ENCODE results near the gene RAB8A.
"Not testable (repeated sequence)": the region's sequence is repeated elsewhere in the genome, so short reads cannot be mapped to it uniquely, and the experiment has no call there.

Gene RAB8A

DNA sequence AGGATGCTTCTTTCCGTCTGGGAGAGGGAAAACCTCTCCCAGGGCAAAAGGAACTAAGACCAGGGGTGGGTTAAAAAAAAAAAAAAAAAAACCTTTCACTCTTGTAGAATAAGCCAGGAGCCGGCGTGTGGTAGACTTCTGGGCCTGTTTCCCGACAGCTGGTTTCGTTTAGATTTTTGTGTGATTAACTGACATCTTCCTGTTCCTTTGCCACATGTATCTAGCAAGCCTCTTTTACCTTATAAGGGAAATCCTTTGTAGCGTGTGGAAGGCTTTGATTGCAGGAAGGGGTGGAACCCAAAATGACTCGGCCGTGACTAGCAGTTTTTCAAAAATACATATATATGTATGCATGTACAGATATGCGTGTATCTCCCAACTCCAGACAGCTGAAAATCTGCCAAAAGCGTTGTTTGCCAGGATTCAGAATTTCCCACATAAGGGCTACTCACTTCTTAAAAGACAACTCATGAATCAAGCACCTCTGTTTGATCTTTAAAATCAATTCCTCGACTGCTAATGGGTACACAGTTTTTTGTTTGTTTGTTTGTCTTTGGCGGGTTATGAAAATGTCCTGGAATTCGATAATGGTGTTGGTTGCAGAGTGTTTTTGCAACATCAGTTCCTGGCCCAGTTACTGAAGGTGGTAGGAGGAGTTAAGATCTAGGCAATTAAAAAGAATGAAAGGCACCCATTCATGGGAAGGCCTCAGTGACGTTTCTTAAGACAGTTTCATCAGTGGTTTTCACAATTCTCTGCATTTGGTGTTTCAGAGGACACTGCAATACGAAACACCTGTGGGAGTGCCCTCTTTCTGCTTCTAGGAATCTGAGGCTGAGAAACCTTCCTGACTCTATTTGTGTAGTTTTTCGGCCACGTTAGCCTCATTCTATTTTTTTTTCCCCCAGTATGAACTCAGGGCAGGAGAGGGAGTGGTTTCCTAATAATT lies 32.7 kb upstream of the RAB8A start:
- peak; percentile 53 for DNase-seq

DNA sequence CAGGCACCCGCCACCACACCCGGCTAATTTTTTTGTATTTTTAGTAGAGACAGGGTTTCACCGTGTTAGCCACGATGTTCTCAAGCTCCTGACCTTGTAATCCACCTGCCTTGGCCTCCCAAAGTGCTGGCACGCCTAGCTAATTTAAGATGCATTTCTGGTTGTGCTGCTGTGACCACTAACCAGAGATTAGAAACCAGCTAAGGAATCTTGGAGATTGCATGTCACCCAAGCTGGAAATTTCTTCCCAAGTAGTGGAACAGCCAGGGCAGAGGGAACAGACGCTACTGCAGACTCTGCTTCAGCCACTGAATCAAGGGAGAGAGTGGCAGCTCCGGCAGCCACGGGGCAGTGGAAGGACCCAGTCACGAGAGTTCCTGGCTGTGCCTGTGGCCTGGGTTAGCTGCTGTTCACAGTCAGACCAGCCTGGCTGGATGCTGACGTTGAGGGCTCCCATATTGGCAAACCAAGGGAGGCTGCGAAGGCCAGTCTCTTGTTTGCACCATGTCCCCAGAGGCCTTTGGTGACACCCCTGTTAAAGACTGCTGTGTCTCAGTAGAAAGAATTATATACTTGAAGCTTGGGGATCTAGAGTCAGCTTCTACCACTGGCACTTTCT lies 27.5 kb upstream of the RAB8A start:
- no peak for DNase-seq

DNA sequence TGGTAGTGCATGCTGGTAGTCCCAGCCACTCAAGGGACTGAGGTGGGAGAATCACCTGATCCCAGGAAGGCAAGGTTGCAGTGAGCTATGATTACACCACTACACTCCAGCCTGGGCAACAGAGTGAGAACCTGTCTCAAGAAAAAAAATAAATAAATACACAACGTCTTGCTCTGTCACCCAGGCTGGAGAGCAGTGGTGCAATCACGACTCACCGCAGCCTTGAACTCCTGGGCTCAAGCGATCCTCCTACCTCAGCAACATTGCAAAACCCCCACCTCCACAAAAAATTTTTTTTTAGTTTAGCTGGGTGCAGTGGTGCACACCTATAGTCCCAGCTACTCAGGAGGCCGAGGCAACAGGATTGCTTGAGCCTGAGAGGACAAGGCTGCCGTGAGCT lies 26.6 kb upstream of the RAB8A start:
- no peak for DNase-seq

DNA sequence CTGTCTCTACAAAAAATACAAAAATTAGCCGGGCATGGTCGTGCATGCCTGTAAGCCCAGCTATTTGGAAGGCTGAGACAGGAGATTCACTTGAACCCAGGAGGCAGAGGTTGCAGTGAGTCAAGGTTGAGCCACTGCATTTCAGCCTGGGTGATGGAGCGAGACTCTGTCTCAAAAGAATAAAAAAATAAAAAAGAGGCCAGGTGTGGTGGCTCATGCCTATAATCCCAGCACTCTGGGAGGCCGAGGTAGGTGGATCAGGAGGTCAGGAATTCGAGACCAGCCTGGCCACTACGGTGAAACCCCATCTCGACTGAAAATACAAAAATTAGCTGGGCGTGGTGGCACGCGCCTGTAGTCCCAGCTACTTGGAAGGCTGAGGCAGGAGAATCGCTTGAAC lies 24.3 kb upstream of the RAB8A start:
- not testable (repeated sequence) for DNase-seq

DNA sequence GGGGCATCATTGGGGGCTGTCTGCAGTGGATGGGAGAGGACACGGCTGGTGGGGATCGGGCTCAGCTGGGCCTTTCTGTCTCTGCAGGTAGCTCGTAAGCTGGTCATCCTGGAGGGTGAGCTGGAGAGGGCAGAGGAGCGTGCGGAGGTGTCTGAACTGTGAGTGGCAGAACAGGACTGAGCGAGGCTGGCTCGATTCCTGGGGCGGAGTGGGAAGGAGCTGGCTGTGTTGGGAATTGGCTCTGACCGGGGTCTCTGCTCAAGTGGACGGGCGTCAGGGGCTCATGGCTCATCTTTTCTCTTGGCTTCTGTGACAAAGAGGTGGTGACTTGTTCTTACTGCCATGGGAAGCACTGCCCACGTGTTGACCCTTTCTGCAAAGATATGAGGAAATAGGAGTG lies 23.7 kb upstream of the RAB8A start:
- no peak for DNase-seq

DNA sequence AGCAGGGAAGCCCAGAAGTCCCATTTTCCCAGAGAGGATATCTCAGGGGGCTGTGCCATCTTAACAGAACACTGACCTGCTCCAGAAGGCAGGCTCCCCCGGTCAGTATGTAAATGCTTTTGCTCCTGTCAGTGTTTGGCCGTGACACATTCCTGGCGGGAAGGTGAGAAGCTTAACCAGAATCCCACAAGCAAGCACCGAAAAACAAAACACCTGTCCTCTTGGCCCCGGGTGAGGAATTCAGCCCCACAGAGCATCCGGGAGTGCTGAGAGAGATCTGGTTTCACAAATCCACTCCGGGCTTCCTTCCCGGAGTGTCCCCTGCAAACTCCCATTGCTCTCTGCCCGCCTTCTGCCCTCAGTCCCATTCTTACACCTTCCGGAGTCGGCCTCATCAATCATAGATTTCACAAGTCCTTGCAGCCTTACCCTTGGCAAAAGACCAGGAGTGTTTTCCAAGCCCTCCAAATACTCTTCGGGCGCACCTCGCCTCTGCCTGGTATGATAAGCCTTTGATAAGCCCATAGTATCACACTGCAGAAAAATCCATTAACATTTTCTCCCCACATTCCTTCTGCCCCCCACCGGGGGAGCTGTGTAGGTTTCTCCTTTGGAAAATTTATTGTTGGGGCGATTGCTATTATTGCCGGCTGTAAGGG lies 23.2 kb upstream of the RAB8A start:
- no peak for DNase-seq

DNA sequence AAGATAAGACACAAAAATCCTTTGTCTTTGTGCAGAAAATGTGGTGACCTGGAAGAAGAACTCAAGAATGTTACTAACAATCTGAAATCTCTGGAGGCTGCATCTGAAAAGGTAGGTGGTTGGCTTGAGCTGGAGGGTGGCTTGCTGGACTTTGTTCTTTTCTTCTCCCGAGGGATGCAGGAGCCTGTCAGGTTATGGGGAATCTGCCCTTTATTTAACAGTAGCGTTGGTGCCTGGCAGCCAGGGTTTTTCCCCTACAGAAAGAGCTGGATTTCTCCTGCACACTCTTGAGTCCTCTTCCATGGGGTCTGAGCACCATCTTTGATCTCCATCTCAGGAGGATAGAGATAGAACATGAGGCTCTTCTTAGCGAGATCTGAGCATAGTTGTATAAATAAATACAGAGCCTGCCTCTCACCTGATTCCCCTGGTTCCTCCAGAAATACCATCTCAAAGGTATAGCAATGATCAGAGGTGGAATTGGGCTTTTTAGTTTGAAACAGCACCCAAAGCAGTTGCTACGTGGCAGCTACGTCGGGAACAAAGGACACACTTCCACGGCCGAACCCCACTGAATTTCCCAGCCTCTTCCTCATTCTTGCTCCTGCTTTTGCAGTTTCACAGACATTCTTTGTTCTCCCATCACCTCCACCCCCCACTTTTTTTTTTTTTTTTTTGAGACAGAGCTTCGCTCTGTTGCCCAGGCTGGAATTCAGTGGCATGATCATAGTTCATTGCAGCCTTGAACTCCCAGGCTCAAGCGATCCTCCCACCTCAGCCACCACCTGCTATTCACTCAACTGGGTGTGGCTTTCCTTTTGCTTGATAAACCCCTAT lies 22.5 kb upstream of the RAB8A start:
- no peak for DNase-seq

DNA sequence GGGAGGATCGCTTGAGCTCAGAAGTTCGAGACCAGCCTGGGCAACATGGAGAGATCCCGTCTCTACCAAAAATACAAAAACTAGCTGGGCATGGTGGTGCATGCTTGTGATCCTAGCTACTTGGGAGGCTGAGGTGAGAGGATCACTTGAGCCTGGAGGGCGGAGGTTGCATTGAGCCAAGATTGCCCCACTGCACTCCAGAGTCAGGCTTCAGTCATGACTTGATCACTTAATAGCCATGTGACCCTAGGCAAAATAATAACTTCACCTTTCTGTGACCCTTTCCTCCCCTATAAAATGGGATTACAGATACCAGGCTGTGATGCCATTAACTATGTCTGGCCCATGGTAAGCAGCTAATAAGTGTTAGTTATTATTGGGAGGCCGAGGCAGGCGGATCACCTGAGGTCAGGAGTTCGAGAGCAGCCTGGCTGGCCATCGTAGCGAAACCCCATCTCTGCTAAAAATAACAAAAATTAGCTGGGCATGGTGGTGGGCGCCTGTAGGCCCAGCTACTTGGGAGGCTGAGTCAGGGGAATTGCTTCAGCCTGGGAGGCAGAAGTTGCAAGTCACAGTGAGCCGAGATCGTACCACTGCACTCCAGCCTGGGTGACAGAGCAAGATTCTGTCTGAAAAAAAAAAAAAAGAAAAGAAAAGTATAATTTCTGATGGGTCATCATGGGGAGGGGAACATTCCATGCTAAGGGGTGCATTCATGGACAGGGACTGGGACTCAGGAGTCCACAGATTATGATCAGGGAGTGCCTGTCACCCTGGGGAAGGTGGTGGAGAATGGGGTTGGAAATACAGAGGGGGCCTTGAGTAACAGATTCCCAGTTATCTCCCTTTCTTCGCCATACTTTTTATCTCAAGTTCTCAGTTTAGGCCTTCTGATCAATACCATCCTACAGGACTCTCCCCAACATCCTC lies 19.9 kb upstream of the RAB8A start:
- DNase-seq, result no peak

DNA sequence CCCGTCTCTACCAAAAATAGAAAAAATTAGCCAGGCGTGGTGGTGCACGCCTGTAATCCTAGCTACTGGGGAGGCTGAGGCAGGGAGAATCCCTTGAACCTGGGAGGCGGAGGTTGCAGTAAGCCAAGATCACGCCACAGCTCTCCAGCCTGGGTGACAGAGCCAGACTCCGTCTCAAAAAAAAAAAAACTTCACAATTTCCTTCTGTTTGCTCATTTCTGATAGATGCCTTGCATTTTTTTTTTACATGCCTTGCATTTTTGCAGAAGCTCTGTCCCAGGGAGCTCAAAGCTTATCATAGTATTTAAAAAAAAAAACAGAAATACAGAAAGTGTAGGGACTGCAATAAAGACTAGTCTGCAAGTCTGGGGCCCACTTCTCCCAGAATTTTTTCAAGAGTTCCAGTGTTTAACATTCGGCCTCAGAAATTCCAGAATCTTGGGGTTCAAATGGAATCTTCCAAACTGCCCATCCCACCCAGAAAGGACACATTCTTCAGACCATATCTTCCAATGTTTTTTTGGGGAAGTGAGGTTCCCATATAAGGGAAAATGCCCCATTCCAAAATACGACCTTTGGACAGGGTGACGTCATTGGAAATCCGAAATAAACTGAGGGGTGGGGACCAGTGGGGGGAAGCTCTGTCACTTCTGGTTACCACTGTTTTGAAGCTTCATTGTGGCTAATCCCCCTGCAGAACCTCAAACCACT lies 17.2 kb upstream of the RAB8A start:
- no peak for DNase-seq

DNA sequence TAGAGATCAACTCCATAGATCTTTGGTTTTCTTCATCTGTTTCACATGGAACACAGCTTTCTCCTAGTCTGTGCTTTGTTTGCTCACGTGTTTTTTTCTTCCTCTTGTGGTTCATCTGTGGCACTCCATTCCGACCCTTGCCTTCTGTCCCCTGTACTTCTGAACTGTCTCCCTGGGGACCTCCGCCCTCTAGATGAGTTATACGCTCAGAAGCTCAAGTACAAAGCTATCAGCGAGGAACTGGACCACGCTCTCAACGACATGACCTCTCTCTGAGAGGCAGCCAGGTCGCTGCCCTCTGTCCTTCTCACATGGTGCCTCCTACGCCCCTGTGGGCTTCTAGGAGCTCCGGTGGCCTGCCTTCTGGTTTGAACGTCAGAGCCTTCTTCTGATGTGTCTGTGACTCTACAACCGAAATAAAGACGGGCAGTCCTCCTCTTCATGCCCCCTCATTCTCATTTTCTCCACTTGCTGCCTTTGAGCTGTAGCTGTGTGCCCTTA lies 16.6 kb upstream of the RAB8A start:
- DNase-seq, result no peak

DNA sequence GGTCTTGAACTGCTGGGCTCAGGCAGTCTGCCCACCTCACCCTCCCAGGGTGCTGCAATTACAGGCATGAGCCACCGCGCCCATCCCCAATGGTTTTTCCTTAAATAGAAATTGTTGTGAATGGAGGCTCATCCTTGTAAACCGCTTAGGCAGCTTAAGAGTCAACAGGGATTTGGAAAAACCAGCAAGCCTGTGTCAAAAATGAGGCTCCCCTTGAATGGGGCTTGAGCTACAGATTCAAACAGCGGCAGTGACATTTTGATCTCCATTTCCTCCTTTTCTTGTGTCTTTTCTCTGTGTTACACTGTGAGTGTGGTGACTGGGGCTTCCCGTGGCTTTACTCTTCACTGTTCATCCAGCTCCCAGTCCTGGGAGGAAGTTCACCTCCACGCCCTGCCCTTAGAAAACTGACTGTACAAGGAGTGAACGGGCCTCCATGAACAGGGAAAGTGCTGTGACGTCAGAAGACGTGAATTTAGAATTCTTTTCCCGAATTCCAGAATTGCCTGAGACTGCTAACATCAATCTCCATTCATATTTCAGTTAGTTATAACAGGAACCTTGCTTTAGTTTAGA lies 15.3 kb upstream of the RAB8A start:
- no peak for DNase-seq

DNA sequence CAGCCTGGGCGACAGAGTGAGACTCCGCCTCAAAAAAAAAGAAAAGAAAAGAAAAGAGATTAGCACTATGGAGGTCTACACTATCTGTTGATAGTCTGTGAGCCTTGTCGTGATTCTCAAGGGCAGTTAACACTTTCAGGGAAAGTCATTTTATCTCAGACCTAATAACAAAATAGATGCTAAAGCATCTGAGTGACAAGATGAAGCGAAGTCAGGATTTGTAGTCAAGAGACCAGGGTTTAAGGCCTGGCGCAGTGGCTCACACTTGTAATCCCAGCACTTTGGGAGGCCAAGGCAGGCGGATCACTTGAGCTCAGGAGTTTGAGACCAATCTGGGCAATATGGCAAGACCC lies 13.3 kb upstream of the RAB8A start:
- DNase-seq, result no peak

DNA sequence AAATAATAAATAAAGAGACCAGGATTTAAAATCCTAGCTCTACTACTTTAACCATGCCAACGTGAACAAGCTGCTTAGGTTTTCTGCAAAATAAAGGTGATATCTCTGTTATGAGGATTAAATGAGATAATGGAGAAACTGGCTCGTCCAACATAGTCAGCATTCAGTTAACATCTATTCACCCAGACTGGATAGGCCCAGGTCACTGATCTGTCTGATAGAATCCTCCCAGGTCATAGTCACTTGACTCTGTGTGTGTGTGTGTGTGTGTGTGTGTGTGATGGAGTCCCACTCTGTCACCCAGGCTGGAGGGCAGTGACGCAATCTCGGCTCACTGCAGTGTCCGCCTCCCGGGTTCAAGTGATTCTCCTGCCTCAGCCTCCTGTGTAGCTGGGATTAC lies 12.9 kb upstream of the RAB8A start:
- DNase-seq, result no peak

DNA sequence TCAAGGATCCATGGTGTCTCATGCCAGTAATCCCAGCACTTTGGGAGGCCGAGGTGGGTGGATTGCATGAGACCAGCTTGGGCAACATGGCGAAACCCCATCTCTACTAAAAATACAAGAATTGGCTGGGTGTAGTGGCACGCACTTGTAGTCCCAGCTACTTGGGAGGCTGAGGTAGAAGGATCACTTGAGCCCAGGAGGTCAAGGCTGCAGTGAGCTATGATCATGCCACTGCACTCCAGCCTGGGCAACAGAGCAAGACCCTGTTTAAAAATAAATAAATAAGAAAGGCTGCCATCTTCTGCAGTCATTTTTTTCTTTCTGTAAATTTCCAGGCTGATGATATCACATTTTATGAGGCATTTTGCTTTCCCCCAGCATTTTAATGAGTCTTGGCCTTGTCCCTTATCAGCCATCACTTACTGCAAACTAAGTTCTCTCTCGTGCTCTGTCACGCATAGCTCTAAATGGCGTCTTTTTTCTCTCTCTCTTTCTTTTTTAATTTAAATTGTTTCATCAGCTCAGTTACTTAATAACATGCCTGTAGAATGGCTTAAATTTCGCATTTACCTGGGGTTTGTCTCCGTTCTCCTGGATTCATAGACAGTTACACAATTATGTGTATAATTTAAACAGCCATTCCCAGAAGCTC lies 12.2 kb upstream of the RAB8A start:
- DNase-seq, result not testable (repeated sequence)

DNA sequence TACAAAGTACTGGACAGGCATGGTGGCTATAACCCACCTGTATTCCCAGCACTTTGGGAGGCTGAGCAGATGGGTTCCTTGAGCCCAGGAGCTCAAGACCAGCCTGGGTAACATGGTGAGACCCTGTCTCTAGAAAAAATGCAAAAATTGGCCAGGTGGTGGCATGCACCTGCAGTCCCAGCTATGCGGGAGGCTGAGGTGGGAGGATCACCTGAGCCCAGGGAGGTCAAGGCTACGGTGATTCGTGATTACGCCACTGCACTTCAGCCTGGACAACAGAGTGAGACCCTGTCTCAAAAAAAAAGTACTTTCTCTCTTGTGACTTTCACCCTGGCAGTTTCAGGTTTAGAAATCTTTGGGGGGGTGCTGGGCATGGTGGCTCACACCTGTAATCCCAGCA lies 11.2 kb upstream of the RAB8A start:
- DNase-seq, result no peak

DNA sequence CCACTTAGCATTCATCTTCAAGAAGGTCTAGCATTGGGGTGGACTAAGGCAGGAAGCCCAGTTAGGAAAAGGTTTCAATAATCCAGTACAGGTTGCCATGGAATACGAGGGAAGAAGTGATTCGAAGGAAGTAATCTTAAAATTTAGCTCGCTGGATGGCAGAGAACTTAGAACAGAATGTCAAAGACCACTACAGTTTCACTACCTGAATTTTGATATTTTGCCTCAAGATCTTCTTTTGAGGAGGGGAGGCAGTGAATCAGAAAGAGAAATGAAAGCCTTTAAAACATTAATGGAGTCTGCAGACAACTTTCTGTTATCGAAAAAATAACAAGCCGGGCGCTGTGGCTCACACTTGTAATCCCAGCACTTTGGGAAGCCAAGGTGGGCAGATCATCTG lies 7.0 kb upstream of the RAB8A start:
- no peak for DNase-seq

DNA sequence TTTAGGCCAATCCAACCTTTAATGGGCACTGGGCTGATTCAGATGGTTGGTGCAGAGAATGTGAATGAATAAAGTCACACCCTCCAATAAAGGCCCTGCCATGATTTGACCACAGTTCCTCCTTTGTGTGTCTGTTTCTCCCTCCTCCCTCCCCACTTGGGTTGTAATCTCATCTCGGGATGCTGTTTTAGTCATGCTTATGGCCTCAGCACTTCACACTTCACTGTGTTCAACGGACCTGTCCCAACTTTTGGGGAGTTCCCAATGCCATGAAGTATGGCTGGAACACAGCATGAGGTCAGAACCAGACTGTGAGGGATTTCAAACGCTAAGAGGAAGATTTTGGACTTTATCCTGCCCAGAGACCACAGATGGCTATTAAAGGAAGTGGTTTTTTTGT lies 5.6 kb upstream of the RAB8A start:
- DNase-seq, result no peak

DNA sequence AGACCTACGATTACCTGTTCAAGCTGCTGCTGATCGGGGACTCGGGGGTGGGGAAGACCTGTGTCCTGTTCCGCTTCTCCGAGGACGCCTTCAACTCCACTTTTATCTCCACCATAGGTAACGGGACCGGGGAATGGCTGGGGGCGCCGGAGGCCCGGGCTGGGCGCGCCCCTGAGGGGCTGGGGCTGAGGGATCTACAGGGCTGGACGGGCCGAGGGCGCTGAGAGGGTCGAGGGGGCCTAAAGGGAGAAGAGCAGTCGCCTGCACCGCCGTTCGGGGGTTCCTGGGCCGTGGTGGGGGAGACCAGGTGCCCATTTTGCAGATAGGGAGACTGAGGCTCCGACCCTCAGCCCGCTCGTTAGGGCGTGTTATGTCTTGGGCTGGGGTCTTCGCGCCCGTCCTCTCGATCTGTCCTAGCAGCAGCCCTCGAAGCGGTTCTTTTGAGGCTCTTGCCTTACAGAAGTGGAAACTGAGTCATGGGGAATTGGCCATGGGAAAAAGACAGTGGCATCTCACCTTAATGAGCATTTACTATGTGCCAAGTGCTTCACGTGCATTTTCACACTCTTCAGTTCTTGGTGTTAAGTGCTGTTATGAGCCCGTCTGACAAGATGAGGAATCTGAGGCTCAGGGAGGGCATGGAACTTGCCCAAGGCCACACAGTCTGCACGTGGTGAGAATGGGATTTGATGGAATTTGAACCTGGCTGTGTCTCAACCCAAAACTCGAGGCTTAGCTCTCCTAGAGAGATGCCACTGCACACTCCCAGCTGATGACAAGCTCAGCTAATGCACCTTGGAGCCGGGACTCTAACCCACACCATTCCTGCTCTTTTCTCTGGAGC lies 442 bp downstream of the RAB8A start:
- DNase-seq, result no peak

DNA sequence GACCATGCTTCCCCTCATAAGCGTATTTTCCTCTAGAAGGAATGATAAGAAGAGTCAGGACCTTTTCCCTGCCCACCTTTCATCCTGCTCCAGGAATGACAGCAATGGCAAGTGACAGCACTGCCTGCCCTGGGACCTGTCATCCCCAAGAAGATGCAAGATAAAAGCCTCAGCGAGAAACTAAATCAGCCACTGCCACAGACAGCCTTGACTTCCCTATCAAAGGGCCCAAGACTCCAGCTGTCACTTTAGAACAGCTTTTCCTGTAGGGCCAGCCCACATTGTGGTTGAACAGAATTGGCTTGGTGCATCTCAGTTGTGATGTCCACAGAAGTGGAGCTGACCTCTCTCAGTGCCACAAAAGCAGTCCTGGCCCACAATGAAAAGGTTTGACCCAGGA lies 1.1 kb downstream of the RAB8A start:
- DNase-seq, result no peak

All from stimulated activated CD4-positive, alpha-beta T cell treated with anti-CD3 and anti-CD28 coated beads, Interleukin-12 subunit alpha, Interleukin-12 subunit beta, amount 100 ng/mL, for 4 hours (primary cell).